ENCODE results near the gene VPS4B. TPM values are rescaled to one million over a fixed set of nuclear protein-coding genes. Genes with fewer than 3 reads are reported as not detected.

VPS4B gene
- total RNA-seq, 1 donor from 2014 or later = 19.6 TPM

Other genes starting within 250 kb of the VPS4B start
- 2.2 and 4.2 TPM in 2 replicates for gene BCL2, start 102.7 kb downstream of the VPS4B start, total RNA-seq
- 32.8 and 42.3 TPM in 2 replicates for gene KDSR, start 55.3 kb downstream of the VPS4B start, total RNA-seq
- not detected in 2 replicates for gene SERPINB5, start 54.5 kb upstream of the VPS4B start, total RNA-seq
- 0.68 and 1.9 TPM in 2 replicates for gene SERPINB12, start 119.9 kb upstream of the VPS4B start, total RNA-seq
- not detected in 2 replicates for gene SERPINB13, start 164.9 kb upstream of the VPS4B start, total RNA-seq
- gene SERPINB4, start 221.8 kb upstream of the VPS4B start, total RNA-seq = not detected in 2 replicates
- gene SERPINB3, start 239.4 kb upstream of the VPS4B start, total RNA-seq = not detected in 2 replicates